SK-N-SH treated with all-trans-retinoic acid at 6 μM for 48 hours (cell line): ENCODE measurements around the gene TMEM167A.

Experiments
- ATAC-seq: fragments of 200-7000 bp; cut with Tn5 transposase; 3 replicates; pipeline ENCODE4 v1.9.1; 2020; ENCODE audit warnings: mild to moderate bottlenecking, moderate library complexity
- ARNTL ChIP-seq: fragments of 450-650 bp; formaldehyde crosslinking; IDR thresholded peaks from 2 replicates; pipeline ENCODE4 v1.5.0; 2020; ENCODE audit warnings: low read depth, mild to moderate bottlenecking, moderate library complexity, borderline replicate concordance
- CSDC2 ChIP-seq: fragments of 250-450 bp; sonication (Bioruptor Pico); IDR thresholded peaks from 2 replicates; pipeline ENCODE4 v1.5.0; 2020; ENCODE audit warnings: mild to moderate bottlenecking, moderate library complexity
- ESRRG ChIP-seq: fragments of 250-450 bp; sonication (Bioruptor Pico); IDR thresholded peaks from 2 replicates; pipeline ENCODE4 v1.6.1; 2021; ENCODE audit warnings: mild to moderate bottlenecking
- GLIS3 ChIP-seq: fragments of 250-450 bp; sonication (Bioruptor Pico); IDR thresholded peaks from 2 replicates; pipeline ENCODE4 v1.5.0; 2020; ENCODE audit warnings: mild to moderate bottlenecking, moderate library complexity
- ISL1 ChIP-seq: fragments of 250-450 bp; sonication (Bioruptor Pico); IDR thresholded peaks from 2 replicates; pipeline ENCODE4 v2.1.2; 2022; ENCODE audit warnings: mild to moderate bottlenecking, moderate library complexity
- OSR1 ChIP-seq: fragments of 250-450 bp; sonication (Bioruptor Pico); IDR thresholded peaks from 2 replicates; pipeline ENCODE4 v1.8.0; 2022; ENCODE audit warnings: moderate library complexity, mild to moderate bottlenecking, inconsistent platforms
- PPARA ChIP-seq: fragments of 250-450 bp; sonication (Bioruptor Pico); IDR thresholded peaks from 2 replicates; pipeline ENCODE4 v1.5.0; 2020; ENCODE audit warnings: mild to moderate bottlenecking, borderline replicate concordance
- RARB ChIP-seq: fragments of 250-450 bp; sonication (Bioruptor Pico); IDR thresholded peaks from 2 replicates; pipeline ENCODE4 v1.8.0; 2021; ENCODE audit warnings: mild to moderate bottlenecking, moderate library complexity
- TCF4 ChIP-seq: fragments of 250-450 bp; sonication (Bioruptor Pico); IDR thresholded peaks from 2 replicates; pipeline ENCODE4 v1.8.0; 2021; ENCODE audit warnings: mild to moderate bottlenecking, moderate library complexity, borderline replicate concordance
- TOX ChIP-seq: fragments of 250-450 bp; sonication (Bioruptor Pico); IDR thresholded peaks from 2 replicates; pipeline ENCODE4 v1.8.0; 2021; ENCODE audit warnings: mild to moderate bottlenecking, moderate library complexity, borderline replicate concordance
- ZC3H10 ChIP-seq: fragments of 250-450 bp; sonication (Bioruptor Pico); IDR thresholded peaks from 2 replicates; pipeline ENCODE4 v1.5.1; 2021; ENCODE audit warnings: mild to moderate bottlenecking, moderate library complexity
- ZFP3 ChIP-seq: fragments of 250-450 bp; sonication (Bioruptor Pico); IDR thresholded peaks from 2 replicates; pipeline ENCODE4 v1.5.0; 2020; ENCODE audit warnings: mild to moderate bottlenecking, moderate library complexity
- ZFP30 ChIP-seq: fragments of 450-650 bp; formaldehyde crosslinking; IDR thresholded peaks from 2 replicates; pipeline ENCODE4 v1.5.0; 2022; ENCODE audit warnings: mild to moderate bottlenecking, moderate library complexity
- ZNF565 ChIP-seq: fragments of 450-650 bp; formaldehyde crosslinking; conservative IDR thresholded peaks from 2 replicates; pipeline ENCODE4 v1.5.0; 2020; ENCODE audit warnings: low read depth, mild to moderate bottlenecking, moderate library complexity
- ZNF70 ChIP-seq: fragments of 450-650 bp; formaldehyde crosslinking; IDR thresholded peaks from 2 replicates; pipeline ENCODE4 v1.5.0; 2020; ENCODE audit warnings: mild to moderate bottlenecking, moderate library complexity
- ZNF8 ChIP-seq: fragments of 450-650 bp; formaldehyde crosslinking; IDR thresholded peaks from 2 replicates; pipeline ENCODE4 v1.5.0; 2020; ENCODE audit warnings: mild to moderate bottlenecking, moderate library complexity
- TF ChIP-seq, protein P1 (sequence below): fragments of 250-450 bp; sonication (Bioruptor Pico); IDR thresholded peaks from 2 replicates; pipeline ENCODE4 v1.5.0; 2020; ENCODE audit warnings: mild to moderate bottlenecking, moderate library complexity
- TF ChIP-seq, protein P2 (sequence below): fragments of 250-450 bp; sonication (Bioruptor Pico); IDR thresholded peaks from 2 replicates; pipeline ENCODE4 v1.8.0; 2021; ENCODE audit warnings: low read depth, mild to moderate bottlenecking, moderate library complexity, borderline replicate concordance
- TF ChIP-seq, protein P3 (sequence below): fragments of 250-450 bp; sonication (Bioruptor Pico); IDR thresholded peaks from 2 replicates; pipeline ENCODE4 v1.5.1; 2021; ENCODE audit warnings: mild to moderate bottlenecking, moderate library complexity
- TF ChIP-seq, protein P4 (sequence below): fragments of 250-450 bp; sonication (Bioruptor Pico); IDR thresholded peaks from 2 replicates; pipeline ENCODE4 v1.5.1; 2020; ENCODE audit warnings: low read depth, mild to moderate bottlenecking, moderate library complexity

TMEM167A gene

DNA sequence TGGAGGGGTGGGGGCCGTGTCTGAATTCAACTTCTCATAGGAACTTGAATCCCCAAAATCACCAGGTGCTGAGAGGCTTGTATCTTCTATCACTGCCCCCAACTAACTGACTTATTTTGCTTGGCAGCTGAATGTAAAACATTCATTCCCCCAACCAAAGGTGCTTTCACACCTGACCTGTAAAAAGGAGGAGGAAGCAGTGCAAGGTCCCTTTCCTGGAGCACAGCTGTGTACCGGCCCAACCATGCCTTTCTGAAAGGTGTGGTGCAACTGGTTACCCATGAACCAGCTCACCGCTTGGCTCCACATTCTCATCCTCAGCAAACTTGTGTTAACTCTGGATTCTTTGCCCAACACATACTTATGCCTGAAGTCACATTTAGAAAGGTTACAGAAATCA lies 34.7 kb downstream of the TMEM167A start:
- TF ChIP-seq ZNF8 (no peak), ISL1 (CRISPR knock-in tag) (no peak), ARNTL (CRISPR knock-in tag) (no peak), TOX (no peak), TCF4 (CRISPR knock-in tag) (no peak), ZNF565 (CRISPR knock-in tag) (no peak), RARB (no peak), ZNF70 (no peak), GLIS3 (CRISPR knock-in tag) (no peak), CSDC2 (CRISPR knock-in tag) (no peak), OSR1 (CRISPR knock-in tag) (no peak), ZC3H10 (CRISPR knock-in tag) (no peak)
- TF ChIP-seq, protein P1, sequence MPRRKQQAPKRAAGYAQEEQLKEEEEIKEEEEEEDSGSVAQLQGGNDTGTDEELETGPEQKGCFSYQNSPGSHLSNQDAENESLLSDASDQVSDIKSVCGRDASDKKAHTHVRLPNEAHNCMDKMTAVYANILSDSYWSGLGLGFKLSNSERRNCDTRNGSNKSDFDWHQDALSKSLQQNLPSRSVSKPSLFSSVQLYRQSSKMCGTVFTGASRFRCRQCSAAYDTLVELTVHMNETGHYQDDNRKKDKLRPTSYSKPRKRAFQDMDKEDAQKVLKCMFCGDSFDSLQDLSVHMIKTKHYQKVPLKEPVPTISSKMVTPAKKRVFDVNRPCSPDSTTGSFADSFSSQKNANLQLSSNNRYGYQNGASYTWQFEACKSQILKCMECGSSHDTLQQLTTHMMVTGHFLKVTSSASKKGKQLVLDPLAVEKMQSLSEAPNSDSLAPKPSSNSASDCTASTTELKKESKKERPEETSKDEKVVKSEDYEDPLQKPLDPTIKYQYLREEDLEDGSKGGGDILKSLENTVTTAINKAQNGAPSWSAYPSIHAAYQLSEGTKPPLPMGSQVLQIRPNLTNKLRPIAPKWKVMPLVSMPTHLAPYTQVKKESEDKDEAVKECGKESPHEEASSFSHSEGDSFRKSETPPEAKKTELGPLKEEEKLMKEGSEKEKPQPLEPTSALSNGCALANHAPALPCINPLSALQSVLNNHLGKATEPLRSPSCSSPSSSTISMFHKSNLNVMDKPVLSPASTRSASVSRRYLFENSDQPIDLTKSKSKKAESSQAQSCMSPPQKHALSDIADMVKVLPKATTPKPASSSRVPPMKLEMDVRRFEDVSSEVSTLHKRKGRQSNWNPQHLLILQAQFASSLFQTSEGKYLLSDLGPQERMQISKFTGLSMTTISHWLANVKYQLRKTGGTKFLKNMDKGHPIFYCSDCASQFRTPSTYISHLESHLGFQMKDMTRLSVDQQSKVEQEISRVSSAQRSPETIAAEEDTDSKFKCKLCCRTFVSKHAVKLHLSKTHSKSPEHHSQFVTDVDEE (CRISPR knock-in tag) = no peak
- TF ChIP-seq, protein P2, sequence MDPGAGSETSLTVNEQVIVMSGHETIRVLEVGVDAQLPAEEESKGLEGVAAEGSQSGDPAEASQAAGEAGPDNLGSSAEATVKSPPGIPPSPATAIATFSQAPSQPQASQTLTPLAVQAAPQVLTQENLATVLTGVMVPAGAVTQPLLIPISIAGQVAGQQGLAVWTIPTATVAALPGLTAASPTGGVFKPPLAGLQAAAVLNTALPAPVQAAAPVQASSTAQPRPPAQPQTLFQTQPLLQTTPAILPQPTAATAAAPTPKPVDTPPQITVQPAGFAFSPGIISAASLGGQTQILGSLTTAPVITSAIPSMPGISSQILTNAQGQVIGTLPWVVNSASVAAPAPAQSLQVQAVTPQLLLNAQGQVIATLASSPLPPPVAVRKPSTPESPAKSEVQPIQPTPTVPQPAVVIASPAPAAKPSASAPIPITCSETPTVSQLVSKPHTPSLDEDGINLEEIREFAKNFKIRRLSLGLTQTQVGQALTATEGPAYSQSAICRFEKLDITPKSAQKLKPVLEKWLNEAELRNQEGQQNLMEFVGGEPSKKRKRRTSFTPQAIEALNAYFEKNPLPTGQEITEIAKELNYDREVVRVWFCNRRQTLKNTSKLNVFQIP (CRISPR knock-in tag) = no peak
- TF ChIP-seq, protein P3, sequence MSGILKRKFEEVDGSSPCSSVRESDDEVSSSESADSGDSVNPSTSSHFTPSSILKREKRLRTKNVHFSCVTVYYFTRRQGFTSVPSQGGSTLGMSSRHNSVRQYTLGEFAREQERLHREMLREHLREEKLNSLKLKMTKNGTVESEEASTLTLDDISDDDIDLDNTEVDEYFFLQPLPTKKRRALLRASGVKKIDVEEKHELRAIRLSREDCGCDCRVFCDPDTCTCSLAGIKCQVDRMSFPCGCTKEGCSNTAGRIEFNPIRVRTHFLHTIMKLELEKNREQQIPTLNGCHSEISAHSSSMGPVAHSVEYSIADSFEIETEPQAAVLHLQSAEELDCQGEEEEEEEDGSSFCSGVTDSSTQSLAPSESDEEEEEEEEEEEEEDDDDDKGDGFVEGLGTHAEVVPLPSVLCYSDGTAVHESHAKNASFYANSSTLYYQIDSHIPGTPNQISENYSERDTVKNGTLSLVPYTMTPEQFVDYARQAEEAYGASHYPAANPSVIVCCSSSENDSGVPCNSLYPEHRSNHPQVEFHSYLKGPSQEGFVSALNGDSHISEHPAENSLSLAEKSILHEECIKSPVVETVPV (CRISPR knock-in tag) = no peak
- no peak for ATAC-seq

DNA sequence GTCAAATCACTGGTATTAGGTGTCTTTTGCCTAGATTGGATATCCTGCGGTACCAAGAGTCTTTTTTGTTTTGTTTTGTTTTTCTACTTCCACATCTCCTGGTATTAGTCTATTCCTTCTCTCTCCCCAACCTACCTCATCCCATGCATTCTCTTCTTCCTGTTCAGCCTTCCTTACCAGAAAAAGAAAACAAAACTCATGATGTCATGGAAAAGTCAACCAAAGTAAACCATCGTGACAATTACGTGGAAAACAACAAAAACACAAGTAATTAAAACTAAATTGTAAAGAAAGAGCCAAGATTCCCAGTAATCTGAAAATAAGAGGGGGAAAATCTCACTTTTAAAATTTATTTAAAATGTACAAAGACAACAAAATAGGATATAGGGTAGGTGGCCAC lies 38.3 kb downstream of the TMEM167A start:
- TF ChIP-seq ZC3H10 (CRISPR knock-in tag) = no peak
- TF ChIP-seq GLIS3 (CRISPR knock-in tag) = no peak
- TF ChIP-seq PPARA (CRISPR knock-in tag) = no peak
- TF ChIP-seq TOX = no peak
- TF ChIP-seq, protein P4, sequence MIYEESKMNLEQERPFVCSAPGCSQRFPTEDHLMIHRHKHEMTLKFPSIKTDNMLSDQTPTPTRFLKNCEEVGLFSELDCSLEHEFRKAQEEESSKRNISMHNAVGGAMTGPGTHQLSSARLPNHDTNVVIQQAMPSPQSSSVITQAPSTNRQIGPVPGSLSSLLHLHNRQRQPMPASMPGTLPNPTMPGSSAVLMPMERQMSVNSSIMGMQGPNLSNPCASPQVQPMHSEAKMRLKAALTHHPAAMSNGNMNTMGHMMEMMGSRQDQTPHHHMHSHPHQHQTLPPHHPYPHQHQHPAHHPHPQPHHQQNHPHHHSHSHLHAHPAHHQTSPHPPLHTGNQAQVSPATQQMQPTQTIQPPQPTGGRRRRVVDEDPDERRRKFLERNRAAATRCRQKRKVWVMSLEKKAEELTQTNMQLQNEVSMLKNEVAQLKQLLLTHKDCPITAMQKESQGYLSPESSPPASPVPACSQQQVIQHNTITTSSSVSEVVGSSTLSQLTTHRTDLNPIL (CRISPR knock-in tag) = no peak
- no peak for TF ChIP-seq ARNTL (CRISPR knock-in tag)
- TF ChIP-seq ZNF70 = no peak
- no peak for TF ChIP-seq OSR1 (CRISPR knock-in tag)
- TF ChIP-seq ESRRG = no peak
- TF ChIP-seq, protein P1 (CRISPR knock-in tag) = no peak
- no peak for TF ChIP-seq ZFP30 (CRISPR knock-in tag)
- TF ChIP-seq ZFP3 (CRISPR knock-in tag) = no peak
- TF ChIP-seq, protein P3 (CRISPR knock-in tag) = no peak

More for the DNA sequence above, 38.3 kb downstream of the TMEM167A start:
- ATAC-seq = no peak
